Karpas-422 (cell line): ENCODE results near the gene ME2. TPM values are rescaled to one million over a fixed set of nuclear protein-coding genes. Genes with fewer than 3 reads are reported as not detected.

Source experiments
- DNase-seq: peaks from one replicate; pipeline ENCODE4 v3.0.0-alpha.2; 2015
- H2AFZ ChIP-seq: fragments of 200-600 bp; sonication (generic); 2 replicates; pipeline ENCODE4 v1.6.1; 2014; ENCODE audit warnings: antibody characterized with exemption, low read length, mixed read lengths
- H3K27ac ChIP-seq: fragments of 200-600 bp; sonication (generic); 2 replicates; pipeline ENCODE4 v1.5.1; 2014; ENCODE audit warnings: mild to moderate bottlenecking, low read length, moderate library complexity
- H3K27me3 ChIP-seq: fragments of 200-600 bp; sonication (generic); 2 replicates; pipeline ENCODE4 v1.6.1; 2014; ENCODE audit warnings: low read length, mixed read lengths
- H3K36me3 ChIP-seq: fragments of 200-600 bp; sonication (generic); 2 replicates; pipeline ENCODE4 v1.6.1; 2014; ENCODE audit warnings: low read length, mixed read lengths; ENCODE audit not compliant: insufficient read depth
- H3K4me1 ChIP-seq: fragments of 200-600 bp; sonication (generic); 2 replicates; pipeline ENCODE4 v1.6.1; 2014; ENCODE audit warnings: mild to moderate bottlenecking, low read length, mixed read lengths
- H3K4me2 ChIP-seq: fragments of 200-600 bp; sonication (generic); 2 replicates; pipeline ENCODE4 v1.6.1; 2014; ENCODE audit warnings: low read length, low read depth, mild to moderate bottlenecking; ENCODE audit not compliant: poor library complexity, severe bottlenecking
- H3K4me3 ChIP-seq: fragments of 200-600 bp; sonication (generic); 2 replicates; pipeline ENCODE4 v1.5.1; 2014; ENCODE audit warnings: mild to moderate bottlenecking, antibody characterized with exemption, low read length, mixed read lengths
- H3K79me2 ChIP-seq: fragments of 200-600 bp; sonication (generic); 2 replicates; pipeline ENCODE4 v1.6.1; 2014; ENCODE audit warnings: mild to moderate bottlenecking, low read length, mixed read lengths
- H3K9ac ChIP-seq: fragments of 200-600 bp; sonication (generic); 2 replicates; pipeline ENCODE4 v1.6.0; 2014; ENCODE audit warnings: low read length
- H3K9me2 ChIP-seq: fragments of 200-600 bp; sonication (generic), shearing (Covaris generic); replicated peaks from 2 replicates; pipeline ENCODE4 v1.6.0; 2014; ENCODE audit warnings: mild to moderate bottlenecking, low read length, moderate library complexity; ENCODE audit not compliant: insufficient read depth
- H3K9me3 ChIP-seq: fragments of 300-700, 200-600 bp; sonication (generic); 2 replicates; pipeline ENCODE4 v1.6.1; 2014; ENCODE audit warnings: low read length, mixed read lengths
- H4K20me1 ChIP-seq: fragments of 200-600 bp; sonication (generic); 2 replicates; pipeline ENCODE4 v1.6.1; 2014; ENCODE audit warnings: mild to moderate bottlenecking, antibody characterized with exemption, low read length, low read depth; ENCODE audit not compliant: insufficient read depth
- total RNA-seq: library from RNA; depleted of rRNA; stranded (reverse); fragments of >200 nt; shearing (Covaris generic); gene quantifications from 2 replicates; pipeline ENCODE4 v1.2.3, GENCODE V29; 2014; ENCODE audit warnings: low replicate concordance

ME2 gene
- total RNA-seq, 1 experiment from 2014 or later, result 184 TPM

- no peaks in the 10 kb centered on the region for H3K36me3 ChIP-seq
- H2AFZ ChIP-seq, result no peak overlapping the region
- H3K4me2 ChIP-seq, result no peak overlapping the region
- no peaks in the 10 kb centered on the region for H3K9me3 ChIP-seq
- no peaks in the 10 kb centered on the region for H3K27me3 ChIP-seq
- H3K9ac ChIP-seq, result no peak overlapping the region
- H4K20me1 ChIP-seq, result no peaks in the 10 kb centered on the region
- H3K27ac ChIP-seq, result no peak overlapping the region
- H3K79me2 ChIP-seq, result no peaks in the 10 kb centered on the region
- no peaks in the 10 kb centered on the region for H3K9me2 ChIP-seq
- no peak for DNase-seq
- H3K4me1 ChIP-seq, result peaks cover 3% of the 10 kb centered on the region; the same call in 1 of the 2 replicates
- H3K4me3 ChIP-seq, result no peak overlapping the region
Observed at GRCh38 chr18:50842846-50843245, 36.1 kb upstream of the ME2 start.

- H3K9me3 ChIP-seq, result no peaks in the 10 kb centered on the region
- no peak overlapping the region for H3K27ac ChIP-seq
- no peak overlapping the region for H2AFZ ChIP-seq
- H3K27me3 ChIP-seq, result no peaks in the 10 kb centered on the region
- H3K36me3 ChIP-seq, result no peaks in the 10 kb centered on the region
- no peak for DNase-seq
- H3K79me2 ChIP-seq, result no peaks in the 10 kb centered on the region
- H4K20me1 ChIP-seq, result no peaks in the 10 kb centered on the region
- H3K9me2 ChIP-seq, result no peaks in the 10 kb centered on the region
- peaks cover 3% of the 10 kb centered on the region; the same call in 1 of the 2 replicates for H3K4me1 ChIP-seq
- no peak overlapping the region for H3K4me3 ChIP-seq
- no peak overlapping the region for H3K4me2 ChIP-seq
- H3K9ac ChIP-seq, result no peak overlapping the region
Observed at GRCh38 chr18:50844554-50844953, 34.4 kb upstream of the ME2 start.

- Histone ChIP-seq H3K27ac (no peak overlapping the region), H3K4me2 (no peak overlapping the region), H3K9me3 (no peaks in the 10 kb centered on the region), H3K27me3 (no peaks in the 10 kb centered on the region), H3K9ac (no peak overlapping the region), H4K20me1 (no peaks in the 10 kb centered on the region), H3K9me2 (no peaks in the 10 kb centered on the region), H3K4me1 (peaks cover 3% of the 10 kb centered on the region; the same call in 1 of the 2 replicates), H3K36me3 (no peaks in the 10 kb centered on the region), H3K79me2 (no peaks in the 10 kb centered on the region), H3K4me3 (no peak overlapping the region), H2AFZ (no peak overlapping the region)
- no peak for DNase-seq
Observed at GRCh38 chr18:50844960-50845359, 34.0 kb upstream of the ME2 start.

GRCh38 chr18:50847192-50847591 lies 31.7 kb upstream of the ME2 start:
- no peak overlapping the region for H3K4me3 ChIP-seq
- no peaks in the 10 kb centered on the region for H3K79me2 ChIP-seq
- H3K27ac ChIP-seq, result no peak overlapping the region
- no peak for DNase-seq
- H3K36me3 ChIP-seq, result no peaks in the 10 kb centered on the region
- no peak overlapping the region for H2AFZ ChIP-seq
- no peaks in the 10 kb centered on the region for H3K9me3 ChIP-seq
- H3K9ac ChIP-seq, result no peak overlapping the region
- no peaks in the 10 kb centered on the region for H3K27me3 ChIP-seq
- no peaks in the 10 kb centered on the region for H4K20me1 ChIP-seq
- no peak overlapping the region for H3K4me2 ChIP-seq
- peaks cover 3% of the 10 kb centered on the region; the same call in 1 of the 2 replicates for H3K4me1 ChIP-seq
- H3K9me2 ChIP-seq, result no peaks in the 10 kb centered on the region

GRCh38 chr18:50848061-50848551 lies 30.8 kb upstream of the ME2 start:
- Histone ChIP-seq H3K79me2 (no peaks in the 10 kb centered on the region), H4K20me1 (no peaks in the 10 kb centered on the region), H3K27me3 (no peaks in the 10 kb centered on the region), H3K36me3 (no peaks in the 10 kb centered on the region), H3K4me3 (no peak overlapping the region), H3K9me2 (no peaks in the 10 kb centered on the region), H3K27ac (no peak overlapping the region), H3K4me2 (no peak overlapping the region), H2AFZ (no peak overlapping the region), H3K9ac (no peak overlapping the region), H3K9me3 (no peaks in the 10 kb centered on the region), H3K4me1 (no peaks in the 10 kb centered on the region)
- no peak for DNase-seq

GRCh38 chr18:50848991-50849390 lies 29.9 kb upstream of the ME2 start:
- H3K4me2 ChIP-seq, result no peak overlapping the region
- no peak overlapping the region for H2AFZ ChIP-seq
- H4K20me1 ChIP-seq, result no peaks in the 10 kb centered on the region
- H3K27ac ChIP-seq, result no peak overlapping the region
- no peak overlapping the region for H3K4me3 ChIP-seq
- no peaks in the 10 kb centered on the region for H3K4me1 ChIP-seq
- H3K9me3 ChIP-seq, result no peaks in the 10 kb centered on the region
- DNase-seq, result no peak
- no peak overlapping the region for H3K9ac ChIP-seq
- H3K79me2 ChIP-seq, result no peaks in the 10 kb centered on the region
- H3K36me3 ChIP-seq, result no peaks in the 10 kb centered on the region
- H3K9me2 ChIP-seq, result no peaks in the 10 kb centered on the region
- no peaks in the 10 kb centered on the region for H3K27me3 ChIP-seq

- Histone ChIP-seq H4K20me1 (no peaks in the 10 kb centered on the region), H3K4me3 (no peak overlapping the region), H3K27me3 (no peaks in the 10 kb centered on the region), H3K4me2 (no peak overlapping the region), H3K9me2 (no peaks in the 10 kb centered on the region), H3K9ac (no peak overlapping the region), H2AFZ (no peak overlapping the region), H3K27ac (no peak overlapping the region), H3K36me3 (no peaks in the 10 kb centered on the region), H3K79me2 (no peaks in the 10 kb centered on the region), H3K4me1 (no peaks in the 10 kb centered on the region), H3K9me3 (no peaks in the 10 kb centered on the region)
- no peak for DNase-seq
Observed at GRCh38 chr18:50849419-50849821, 29.5 kb upstream of the ME2 start.

GRCh38 chr18:50850307-50851065 lies 28.4 kb upstream of the ME2 start:
- Histone ChIP-seq H3K27me3 (no peaks in the 10 kb centered on the region), H2AFZ (no peak overlapping the region), H3K4me2 (no peak overlapping the region), H3K79me2 (no peaks in the 10 kb centered on the region), H4K20me1 (no peaks in the 10 kb centered on the region), H3K9me3 (no peaks in the 10 kb centered on the region), H3K27ac (no peak overlapping the region), H3K36me3 (no peaks in the 10 kb centered on the region), H3K4me1 (no peaks in the 10 kb centered on the region), H3K9ac (no peak overlapping the region), H3K4me3 (no peak overlapping the region), H3K9me2 (no peaks in the 10 kb centered on the region)
- DNase-seq, result no peak
